Psoas muscle (tissue), 8 donors: Measurements from ENCODE around the gene MAN2A2. TPM values are rescaled to one million over a fixed set of nuclear protein-coding genes. Genes with fewer than 3 reads are reported as not detected.
A peak's percentile ranks its signal among the peaks of the same experiment; 100 is the strongest.

ENCODE experiments used
- ATAC-seq, 4 donors: fragments of 200-7000 bp; cut with Tn5 transposase; one replicate each; pipeline ENCODE4 v1.9.1; 2020; ENCODE audit warnings: moderate library complexity in 3 of 4, mild to moderate bottlenecking in 2 of 4
- DNase-seq, 2 donors: peaks; one replicate each; pipeline ENCODE4 v3.0.0-alpha.2; 2020
- H3K27ac ChIP-seq: fragments of 200-600 bp; one replicate; pipeline ENCODE4 v1.8.0; 2022
- H3K27me3 ChIP-seq, 3 donors: fragments of 200-600 bp in 1 of 3; one replicate each; pipeline versions ENCODE4 v1.6.1 to v1.8.0; 2013 to 2022; ENCODE audit warnings: low read length in 2 of 3, mild to moderate bottlenecking in 2 of 3, moderate library complexity in 1 of 3; ENCODE audit not compliant: insufficient read depth in 3 of 3
- H3K36me3 ChIP-seq, 2 donors: fragments of 200-600 bp in 1 of 2; one replicate each; pipeline versions ENCODE4 v1.6.1 to v1.8.0; 2013 to 2022; ENCODE audit warnings: low read depth in 1 of 2, mild to moderate bottlenecking in 1 of 2, moderate library complexity in 1 of 2; ENCODE audit not compliant: insufficient read depth in 1 of 2
- H3K4me1 ChIP-seq: fragments of 200-600 bp; one replicate; pipeline ENCODE4 v1.8.0; 2022
- H3K4me3 ChIP-seq: fragments of 200-600 bp; one replicate; pipeline ENCODE4 v1.8.0; 2022; ENCODE audit warnings: mild to moderate bottlenecking
- H3K9me3 ChIP-seq: fragments of 200-600 bp; one replicate; pipeline ENCODE4 v1.8.0; 2022
- CTCF ChIP-seq: fragments of 200-600 bp; IDR thresholded peaks from one replicate; pipeline ENCODE4 v1.8.0; 2022; ENCODE audit warnings: antibody characterized with exemption
- WGBS, 3 donors: extraction: QIAGEN DNeasy Blood & Tissue Kit; methylation state at CpG; one replicate each; pipeline versions ENCODE4 v1.1.6 to v1.1.7; 2013; 5-methylcytosine and 5-hydroxymethylcytosine counted together
- intact Hi-C, 2 donors: fragments of 100-400 bp; cut with DNase I; formaldehyde crosslinking; loops; one replicate each; pipeline versions ENCODE4 v1.11.0 to v1.14.2; 2022
- polyA plus RNA-seq, 3 donors: library from polyadenylated mRNA; stranded (reverse); fragments of 200-250 nt; gene quantifications; one replicate each; pipeline ENCODE4 v1.2.3, GENCODE V29; 2013
- total RNA-seq, 4 donors: library from RNA; stranded (reverse); fragmentation: NEBNext Ultra II Directional in 2 of 4; extraction: Animal tissue kit (Norgen Biotek cat#: 25700) in 2 of 4; gene quantifications; one replicate each; pipeline versions ENCODE4 v1.2.1 to v1.2.4, GENCODE V29; 2021 to 2023
- donor health status: healthy with polysubstance abuse.
- donor health status: DM: no; HTN: no; CAD: no; lungs with moderate emphysema.
- donor health status: Bipolar disorder and iron deficiency.
- donor health status: healthy.
- donor health status: DM: yes; HTN: yes; CAD: no.
- donor health status: DM: no; HTN: no; CAD: no.
- donor health status: DM: no; HTN: no; CAD: no.
- donor health status: DM: yes; HTN: yes; CAD: no.

MAN2A2 gene
- total and polyA plus RNA-seq, 7 donors, result 22.9 to 127 (median 111) TPM

- ATAC-seq (no peak), DNase-seq (no peak)
- H3K4me3 ChIP-seq, result no peak overlapping the region
- no peaks in the 10 kb centered on the region for H3K9me3 ChIP-seq
- 87 to 91% (median 88%) methylated on average over 14 of the region's 14 CpGs for whole genome bisulfite sequencing, 3 donors
- H3K4me1 ChIP-seq, result peaks cover 12% of the 10 kb centered on the region
- TF ChIP-seq CTCF, result no peak
- peaks cover 5 to 60% of the 10 kb centered on the region in 2 donors for H3K36me3 ChIP-seq
- no peaks in the 10 kb centered on the region for H3K27me3 ChIP-seq
- intact Hi-C loops, result no loop called here
- no peak overlapping the region for H3K27ac ChIP-seq
These were observed 50.0 kb downstream of the MAN2A2 start for GRCh38 chr15:90952901-90953677.

- H3K36me3 ChIP-seq, result peaks cover 2 to 50% of the 10 kb centered on the region in 2 donors
These were observed 51.0 kb downstream of the MAN2A2 start for GRCh38 chr15:90953947-90954711.

GRCh38 chr15:90954712-90955623 is 51.9 kb downstream of the MAN2A2 start, which contains the start of gene RCCD1:
Gene RCCD1 (plus strand): TSS chr15:90954884. CDS start chr15:90956735, 1,851 bp downstream.
- ATAC-seq (peak; percentile 92 to 94 (median 93)), DNase-seq (peak; percentile 97 to 98)
- no peaks in the 10 kb centered on the region for H3K27me3 ChIP-seq
- peak within 1 kb of the TSS; percentile 100 for H3K27ac ChIP-seq
- peaks cover 2 to 41% of the 10 kb centered on the region in 2 donors for H3K36me3 ChIP-seq
- H3K9me3 ChIP-seq, result no peaks in the 10 kb centered on the region
- no peak for TF ChIP-seq CTCF
- H3K4me1 ChIP-seq, result peaks cover 18% of the 10 kb centered on the region
- H3K4me3 ChIP-seq, result peak within 1 kb of the TSS; percentile 89
- intact Hi-C loops, result loop anchor here (5.0 kb wide), 4 partner anchors 37 to 317 kb away; partner anchors contain the start of gene PRC1 (in 1 of the 2)
- 2% methylated on average over 63 to 69 of the region's 69 CpGs for WGBS, 3 donors

More at GRCh38 chr15:90953947-90954711, 51.0 kb downstream of the MAN2A2 start:
- DNase-seq (no peak), ATAC-seq (no peak)
- no peak for TF ChIP-seq CTCF
- Histone ChIP-seq H3K4me1 (peaks cover 12% of the 10 kb centered on the region), H3K4me3 (peak overlapping the region; percentile 89), H3K9me3 (no peaks in the 10 kb centered on the region), H3K27ac (peak overlapping the region; percentile 100), H3K27me3 (no peaks in the 10 kb centered on the region)
- 69 to 73% (median 72%) methylated on average over 16 of the region's 16 CpGs for WGBS, 3 donors
- intact Hi-C loops, result no loop called here

GRCh38 chr15:90955624-90956273 is 52.6 kb downstream of the MAN2A2 start:
- Histone ChIP-seq H3K4me1 (peaks cover 26% of the 10 kb centered on the region), H3K27ac (peak overlapping the region; percentile 100), H3K9me3 (no peaks in the 10 kb centered on the region), H3K4me3 (peak overlapping the region; percentile 89), H3K36me3 (peaks cover 2 to 37% of the 10 kb centered on the region in 2 donors), H3K27me3 (no peaks in the 10 kb centered on the region)
- no peak for DNase-seq
- TF ChIP-seq CTCF, result no peak
- 61 to 66% (median 65%) methylated on average over 20 of the region's 20 CpGs for WGBS, 3 donors
- ATAC-seq, result no peak
- intact Hi-C loops, result loop anchor here (2.0 to 5.0 kb wide), 6 partner anchors 37 to 317 kb away; partner anchors contain the start of gene PRC1 (in 1 of the 2)
